ENCODE results near the gene NSD1.

NSD1 gene

GRCh38 chr5:177154003-177154643 is 20.6 kb downstream of the NSD1 start:
- TF ChIP-seq CREB1 (IDR thresholded peaks at IDR 0.05; ENCODE audit: low read depth) (no peak), REST (IDR thresholded peaks at IDR 0.05; ENCODE audit: low read depth) (no peak), USF1 (IDR thresholded peaks at IDR 0.05) (no peak)

GRCh38 chr5:177162379-177162778 is 28.8 kb downstream of the NSD1 start:
- TF ChIP-seq TAF1 (IDR thresholded peaks at IDR 0.05; ENCODE audit: low read depth) (no peak), CEBPB (IDR thresholded peaks at IDR 0.05) (no peak), YY1 (IDR thresholded peaks at IDR 0.05; ENCODE audit: low read depth) (no peak), TCF12 (IDR thresholded peaks at IDR 0.05; ENCODE audit: low read depth) (no peak), NFIC (IDR thresholded peaks at IDR 0.05) (no peak), USF1 (IDR thresholded peaks at IDR 0.05) (no peak), TEAD4 (IDR thresholded peaks at IDR 0.05) (no peak), MAX (IDR thresholded peaks at IDR 0.05) (no peak), CREB1 (IDR thresholded peaks at IDR 0.05; ENCODE audit: low read depth) (no peak), ZBTB7A (IDR thresholded peaks at IDR 0.05; ENCODE audit: low read depth) (no peak), FOXM1 (IDR thresholded peaks at IDR 0.05; ENCODE audit: borderline replicate concordance, low read depth) (no peak), RAD21 (IDR thresholded peaks at IDR 0.05; ENCODE audit: low read depth) (no peak), REST (IDR thresholded peaks at IDR 0.05; ENCODE audit: low read depth) (no peak), EP300 (IDR thresholded peaks at IDR 0.05; ENCODE audit: borderline replicate concordance) (no peak), EGR1 (IDR thresholded peaks at IDR 0.05) (no peak)

GRCh38 chr5:177163500-177163899 is 29.9 kb downstream of the NSD1 start:
- TF ChIP-seq NFIC (IDR thresholded peaks at IDR 0.05), result no peak
- no peak for TF ChIP-seq CEBPB (IDR thresholded peaks at IDR 0.05)
- TF ChIP-seq EP300 (IDR thresholded peaks at IDR 0.05; ENCODE audit: borderline replicate concordance), result no peak
- TF ChIP-seq YY1 (IDR thresholded peaks at IDR 0.05; ENCODE audit: low read depth), result no peak
- no peak for TF ChIP-seq MAX (IDR thresholded peaks at IDR 0.05)
- no peak for TF ChIP-seq TEAD4 (IDR thresholded peaks at IDR 0.05)
- TF ChIP-seq TCF12 (IDR thresholded peaks at IDR 0.05; ENCODE audit: low read depth), result no peak
- TF ChIP-seq ZBTB7A (IDR thresholded peaks at IDR 0.05; ENCODE audit: low read depth), result no peak
- TF ChIP-seq RAD21 (IDR thresholded peaks at IDR 0.05; ENCODE audit: low read depth), result no peak
- no peak for TF ChIP-seq USF1 (IDR thresholded peaks at IDR 0.05)
- TF ChIP-seq TAF1 (IDR thresholded peaks at IDR 0.05; ENCODE audit: low read depth), result no peak
- TF ChIP-seq EGR1 (IDR thresholded peaks at IDR 0.05), result no peak
- TF ChIP-seq FOXM1 (IDR thresholded peaks at IDR 0.05; ENCODE audit: borderline replicate concordance, low read depth), result no peak
- TF ChIP-seq REST (IDR thresholded peaks at IDR 0.05; ENCODE audit: low read depth), result no peak
- TF ChIP-seq CREB1 (IDR thresholded peaks at IDR 0.05; ENCODE audit: low read depth), result no peak

GRCh38 chr5:177169271-177169670 is 35.7 kb downstream of the NSD1 start:
- no peak for TF ChIP-seq RAD21 (IDR thresholded peaks at IDR 0.05; ENCODE audit: low read depth)
- TF ChIP-seq FOXM1 (IDR thresholded peaks at IDR 0.05; ENCODE audit: borderline replicate concordance, low read depth), result no peak
- no peak for TF ChIP-seq REST (IDR thresholded peaks at IDR 0.05; ENCODE audit: low read depth)
- TF ChIP-seq CEBPB (IDR thresholded peaks at IDR 0.05), result no peak
- no peak for TF ChIP-seq USF1 (IDR thresholded peaks at IDR 0.05)
- TF ChIP-seq EGR1 (IDR thresholded peaks at IDR 0.05), result no peak
- TF ChIP-seq NFIC (IDR thresholded peaks at IDR 0.05), result no peak
- no peak for TF ChIP-seq MAX (IDR thresholded peaks at IDR 0.05)
- TF ChIP-seq YY1 (IDR thresholded peaks at IDR 0.05; ENCODE audit: low read depth), result no peak
- TF ChIP-seq EP300 (IDR thresholded peaks at IDR 0.05; ENCODE audit: borderline replicate concordance), result no peak
- TF ChIP-seq TAF1 (IDR thresholded peaks at IDR 0.05; ENCODE audit: low read depth), result no peak
- no peak for TF ChIP-seq ZBTB7A (IDR thresholded peaks at IDR 0.05; ENCODE audit: low read depth)
- TF ChIP-seq TCF12 (IDR thresholded peaks at IDR 0.05; ENCODE audit: low read depth), result no peak
- TF ChIP-seq CREB1 (IDR thresholded peaks at IDR 0.05; ENCODE audit: low read depth), result no peak
- no peak for TF ChIP-seq TEAD4 (IDR thresholded peaks at IDR 0.05)
